HG03575 (cell line): ENCODE results near the gene TCEA3.
"Not testable (repeated sequence)": the region's sequence is repeated elsewhere in the genome, so short reads cannot be mapped to it uniquely, and the experiment has no call there.

ENCODE experiments used
- ATAC-seq: cut with Tn5 transposase; IDR thresholded peaks from one replicate; pipeline ENCODE4 v1.9.1; 2021; ENCODE audit not compliant: unreplicated experiment, insufficient number of reproducible peaks, low FRiP score; ENCODE audit errors: extremely low read depth

The TCEA3 gene

DNA sequence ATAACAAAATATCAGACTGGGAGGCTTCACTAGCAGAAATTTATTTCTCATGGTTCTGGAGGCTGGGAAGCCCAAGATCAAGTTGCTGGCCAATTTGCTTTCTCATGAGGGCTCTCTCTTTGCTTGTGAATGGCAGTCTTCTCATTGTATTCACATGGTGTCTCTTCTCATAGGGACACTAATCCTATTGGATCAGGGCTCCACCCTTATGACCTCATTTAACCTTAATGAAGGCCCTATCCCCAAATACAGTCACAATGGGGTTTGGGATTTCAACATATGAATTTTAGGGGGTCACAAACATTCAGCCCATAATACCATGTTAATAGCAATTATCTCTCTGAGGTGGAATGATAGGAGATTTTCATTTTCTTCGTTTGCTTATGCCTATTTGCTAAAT, 25.3 kb downstream of the TCEA3 start:
- no peak for ATAC-seq

DNA sequence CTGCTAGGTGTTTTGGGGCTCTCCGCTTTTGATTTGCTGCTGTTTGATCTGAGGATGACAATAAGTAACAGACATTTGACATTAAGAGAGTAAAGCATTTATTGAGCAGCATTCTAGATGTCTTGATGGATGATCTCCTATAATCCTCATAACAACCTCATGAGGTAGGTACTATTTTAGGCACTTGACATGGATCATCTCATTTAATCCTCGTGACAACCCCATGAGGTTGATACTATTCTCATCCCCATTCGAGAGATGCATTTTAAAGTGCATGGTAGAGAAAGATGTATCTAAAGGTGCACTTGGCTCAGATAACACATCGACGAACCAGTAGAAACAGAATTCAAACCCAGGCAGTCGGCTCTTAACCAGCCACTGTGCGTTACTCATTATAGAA, 26.6 kb downstream of the TCEA3 start:
- no peak for ATAC-seq

GRCh38 chr1:23396380-23396779, 28.2 kb downstream of the TCEA3 start:
- ATAC-seq = no peak

GRCh38 chr1:23395849-23396248, 28.7 kb downstream of the TCEA3 start:
- ATAC-seq = no peak

- no peak for ATAC-seq
Measured at GRCh38 chr1:23395154-23395724, 29.3 kb downstream of the TCEA3 start.

DNA sequence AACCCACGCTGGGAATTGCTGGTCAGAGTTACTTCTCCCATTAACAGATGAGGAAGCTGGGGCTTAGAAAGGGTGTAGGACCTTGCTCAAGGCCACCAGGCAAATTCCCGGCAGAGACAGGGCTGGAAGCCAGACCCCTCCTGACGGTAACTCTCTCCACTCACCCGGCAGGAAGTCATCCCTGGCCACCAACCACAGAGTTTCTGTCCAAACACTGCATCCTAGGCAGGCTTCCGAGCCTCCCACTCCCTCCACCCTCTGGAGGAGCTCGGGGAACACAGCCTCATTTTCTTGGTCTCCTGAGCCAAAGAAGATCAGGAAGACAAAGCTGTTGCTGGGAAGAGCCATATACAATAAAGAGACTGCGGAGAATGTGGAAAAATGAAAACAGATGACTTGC, 29.9 kb downstream of the TCEA3 start:
- no peak for ATAC-seq

DNA sequence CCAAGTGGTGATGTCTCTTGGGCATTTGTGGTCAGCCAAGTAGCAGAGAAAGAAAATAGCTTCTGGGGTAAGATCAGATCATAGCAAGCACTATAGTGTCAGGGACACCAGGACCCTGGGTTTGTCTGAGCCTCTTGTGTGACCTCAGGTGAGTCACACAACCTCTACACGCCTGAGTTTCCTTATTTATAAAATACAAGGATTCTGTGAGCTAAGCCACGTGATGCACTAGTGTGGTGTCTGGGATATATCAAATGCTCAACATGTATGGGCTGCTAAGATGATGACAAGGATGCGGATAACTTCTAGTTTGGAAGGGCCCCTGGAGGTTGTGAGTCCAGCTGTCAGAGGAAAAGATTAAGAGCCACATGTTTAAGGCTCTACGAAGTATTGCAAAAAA, 30.4 kb downstream of the TCEA3 start:
- ATAC-seq = no peak

DNA sequence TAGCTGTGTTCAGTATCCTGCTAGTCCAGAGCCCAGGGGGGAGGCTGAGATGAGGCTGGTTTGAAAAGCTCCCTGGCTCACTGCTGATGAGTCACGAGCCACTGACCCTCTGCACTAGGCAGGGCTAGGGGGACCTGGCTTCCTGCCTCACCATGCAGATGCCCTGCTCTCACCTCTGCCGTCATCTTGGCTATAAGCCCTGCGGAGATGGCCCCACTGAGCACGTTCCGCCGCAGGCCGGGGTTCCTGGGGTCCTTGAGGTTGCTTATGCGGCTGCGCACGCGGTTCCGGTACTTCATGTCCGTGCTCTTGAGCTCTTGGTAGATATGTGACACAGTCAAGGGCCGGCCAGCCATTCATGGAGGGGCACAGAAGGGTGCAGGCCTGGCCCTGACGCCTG, 30.8 kb downstream of the TCEA3 start:
- no peak for ATAC-seq

GRCh38 chr1:23392125-23392855, 32.3 kb downstream of the TCEA3 start:
- no peak for ATAC-seq

GRCh38 chr1:23389837-23390321, 34.7 kb downstream of the TCEA3 start:
- ATAC-seq = no peak

DNA sequence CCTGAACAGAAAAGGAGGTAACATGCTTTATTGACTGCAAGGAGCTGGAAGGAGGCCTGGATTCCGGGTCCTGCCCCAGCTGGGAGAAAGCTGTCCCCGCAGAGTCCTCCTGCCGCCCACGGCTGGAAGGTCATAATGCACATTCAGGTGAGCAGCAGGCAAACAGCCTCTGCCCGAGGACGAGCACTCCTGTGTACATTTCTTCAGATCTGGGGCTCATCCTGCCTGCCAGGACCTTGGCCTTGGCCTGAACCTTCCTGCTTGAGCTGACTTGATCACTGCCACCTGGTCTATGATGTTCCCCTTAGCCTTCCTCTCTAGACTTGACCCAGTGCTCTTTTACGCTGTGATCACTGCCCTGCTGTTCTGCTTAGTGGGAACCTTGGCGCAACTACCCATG, 37.1 kb downstream of the TCEA3 start:
- no peak for ATAC-seq

DNA sequence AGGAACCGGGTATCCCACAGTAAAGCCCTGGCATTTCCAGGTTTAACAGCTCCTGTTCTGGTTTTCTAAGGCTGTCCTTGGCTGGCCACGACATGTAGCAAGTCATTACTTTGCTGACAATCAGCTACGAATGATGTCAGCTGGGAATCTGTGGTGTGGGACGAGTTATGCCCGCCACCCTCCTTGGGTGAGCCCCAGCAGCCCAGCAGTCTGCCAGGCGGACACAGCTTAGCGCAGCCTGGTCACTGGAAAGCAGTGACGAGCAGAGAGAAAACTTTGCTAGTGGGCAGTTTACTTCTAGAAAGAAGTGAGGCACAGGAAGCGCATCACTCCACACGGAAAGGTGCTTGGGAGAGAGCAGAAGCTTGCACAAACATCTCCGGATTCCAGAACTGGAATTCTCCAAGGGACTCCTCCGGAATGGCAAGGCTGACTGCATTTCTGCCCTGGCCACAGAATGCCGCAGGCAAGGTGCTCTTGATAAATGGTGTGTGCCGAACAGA, 39.4 kb downstream of the TCEA3 start:
- ATAC-seq = no peak

DNA sequence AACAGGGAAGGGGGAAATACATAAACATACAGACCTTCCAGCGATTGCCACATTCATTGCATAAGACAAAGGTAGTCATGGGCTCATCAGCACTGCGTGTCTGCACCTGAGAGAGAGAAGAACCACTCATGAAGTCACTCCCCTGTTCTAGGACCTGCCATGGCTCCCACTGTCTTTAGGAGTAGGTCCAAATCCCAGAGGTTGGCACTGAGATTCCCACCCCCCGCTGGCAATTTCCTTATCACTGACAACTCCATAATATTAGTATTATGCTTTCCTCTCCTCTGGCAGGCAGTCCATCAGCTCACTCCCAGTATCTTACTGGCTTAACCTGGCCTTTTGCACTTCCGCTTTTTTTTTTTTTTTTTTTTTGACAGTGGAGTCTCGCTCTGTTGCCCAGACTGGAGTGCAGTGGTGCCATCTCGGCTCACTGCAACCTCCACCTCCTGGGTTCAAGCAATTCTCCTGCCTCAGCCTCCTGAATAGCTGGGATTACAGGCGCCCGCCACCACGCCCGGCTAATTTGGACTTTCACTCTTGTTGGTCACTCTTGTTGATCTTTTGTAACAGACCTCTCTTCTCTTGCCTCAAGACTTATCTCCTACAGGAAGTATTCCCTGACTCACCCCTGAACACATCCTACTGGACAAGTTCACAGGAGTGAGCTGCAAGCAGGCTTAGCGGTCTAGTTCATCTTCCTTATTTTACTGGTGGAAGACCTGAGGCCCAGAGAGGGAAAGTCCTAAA, 40.1 kb downstream of the TCEA3 start:
- ATAC-seq = no peak

GRCh38 chr1:23383577-23384311, 40.8 kb downstream of the TCEA3 start:
- no peak for ATAC-seq

DNA sequence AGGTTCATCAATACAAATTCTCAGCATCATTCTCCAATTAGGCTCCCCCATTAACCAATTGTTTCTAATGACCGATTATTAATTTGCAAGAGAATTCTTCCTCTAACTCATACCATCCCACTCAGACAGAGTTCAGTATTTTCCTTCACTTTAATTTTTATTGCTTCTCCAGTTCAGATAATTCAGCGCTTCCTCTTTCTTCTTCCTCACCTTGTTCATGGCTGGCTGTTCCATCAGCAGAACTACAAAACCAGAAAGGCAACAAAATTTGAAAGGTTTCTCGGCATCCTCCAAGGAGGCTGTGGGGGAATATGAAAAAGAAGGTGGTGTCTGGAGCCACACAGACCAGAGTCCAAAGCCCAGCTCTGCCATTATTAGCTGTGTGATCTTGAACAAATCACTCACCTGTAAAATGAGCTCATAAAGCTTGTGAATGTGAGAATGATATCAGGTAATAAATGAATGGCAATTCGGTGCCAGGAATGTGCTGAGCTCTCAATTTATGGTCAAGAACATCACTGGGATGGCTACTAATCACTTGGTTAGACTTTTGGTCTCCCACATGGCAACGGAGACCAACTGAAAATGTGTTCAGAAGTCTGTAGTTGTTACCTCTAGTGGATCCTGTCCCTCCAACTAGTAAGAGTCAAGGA, 43.2 kb downstream of the TCEA3 start:
- ATAC-seq = no peak

GRCh38 chr1:23380719-23381118, 43.8 kb downstream of the TCEA3 start:
- no peak for ATAC-seq

DNA sequence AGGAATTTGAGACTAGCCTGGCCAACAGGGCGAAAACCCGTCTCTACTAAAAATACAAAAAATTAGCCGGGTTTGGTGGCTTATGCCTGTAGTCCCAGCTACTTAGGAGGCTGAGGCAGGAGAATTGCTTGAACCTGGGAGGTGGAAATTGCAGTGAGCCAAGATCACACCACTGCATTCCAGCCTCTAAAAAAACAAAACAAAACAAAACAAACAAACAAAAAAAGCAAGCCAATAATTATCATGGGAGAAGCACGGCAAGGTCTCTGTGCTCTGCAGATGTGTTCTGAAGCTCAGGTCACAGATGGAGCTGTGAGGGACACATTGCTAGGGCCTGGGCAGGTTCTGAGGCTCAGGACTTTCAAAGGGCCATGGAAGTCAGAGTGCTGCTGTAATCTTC, 44.3 kb downstream of the TCEA3 start:
- not testable (repeated sequence) for ATAC-seq

DNA sequence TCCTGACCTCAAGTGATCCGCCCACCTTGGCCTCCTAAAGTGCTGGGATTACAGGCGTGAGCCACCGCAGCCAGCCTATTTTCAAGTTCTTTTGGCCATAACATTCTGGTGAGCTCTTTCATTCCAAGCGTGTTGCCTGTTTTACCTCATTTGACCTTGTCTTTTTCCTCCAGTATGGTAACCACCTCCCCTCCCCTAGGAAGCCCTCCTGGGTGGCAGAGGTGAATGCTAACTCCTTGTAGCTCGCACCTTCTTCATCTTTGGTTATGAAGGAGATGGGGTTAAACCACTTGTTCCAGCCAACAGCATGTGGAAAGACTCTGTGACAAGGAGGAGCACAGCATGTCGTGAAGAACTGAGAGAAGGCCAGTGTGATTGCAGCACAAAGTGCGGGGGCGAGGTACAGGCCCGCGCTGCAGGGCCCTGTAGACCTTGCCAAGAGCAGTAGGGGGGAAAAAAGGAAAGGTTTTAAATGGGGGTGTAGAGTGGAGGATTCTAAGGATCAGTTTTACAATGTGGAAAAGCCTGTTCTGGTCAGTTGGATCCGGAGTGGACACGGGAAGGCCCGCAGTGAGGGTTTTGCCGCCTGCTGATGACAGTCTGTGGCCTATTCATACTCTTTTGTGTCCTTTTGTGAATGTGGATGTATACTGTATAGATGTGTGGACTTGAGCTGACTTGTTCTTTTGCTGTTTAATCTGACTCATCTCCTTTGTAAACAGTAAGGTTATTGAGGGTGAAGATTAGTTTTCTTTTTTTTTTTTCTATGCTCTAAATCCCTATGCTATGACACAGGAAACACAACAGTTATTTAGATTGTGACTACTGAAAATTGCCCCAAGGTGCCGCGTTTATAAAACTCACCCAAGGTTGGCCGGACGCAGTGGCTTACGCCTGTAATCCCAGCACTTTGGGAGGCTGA, 47.4 kb downstream of the TCEA3 start:
- ATAC-seq = no peak
